HEK293 (cell line): ENCODE data around the gene GMDS.

ENCODE experiments used
- AEBP2 ChIP-seq: fragments of 450-650 bp; formaldehyde crosslinking; IDR thresholded peaks from 2 replicates; pipeline ENCODE4 v1.5.1; 2016; ENCODE audit warnings: missing biosample characterization, missing genetic modification characterization, borderline replicate concordance
- CTCF ChIP-seq: fragments of 450-650 bp; formaldehyde crosslinking; IDR thresholded peaks from 2 replicates; pipeline ENCODE4 v1.5.1; 2016; ENCODE audit warnings: missing biosample characterization, missing genetic modification characterization
- ZNF114 ChIP-seq: fragments of 450-650 bp; formaldehyde crosslinking; IDR thresholded peaks from 2 replicates; pipeline ENCODE4 v1.5.0; 2017; ENCODE audit warnings: missing biosample characterization, missing genetic modification characterization
- ZNF341 ChIP-seq: fragments of 450-650 bp; formaldehyde crosslinking; IDR thresholded peaks from 2 replicates; pipeline ENCODE4; 2016; ENCODE audit warnings: low read depth, missing biosample characterization, missing genetic modification characterization
- ZNF510 ChIP-seq: fragments of 450-650 bp; formaldehyde crosslinking; IDR thresholded peaks from 2 replicates; pipeline ENCODE4 v1.5.1; 2018; ENCODE audit warnings: mild to moderate bottlenecking, missing genetic modification characterization, missing biosample characterization; ENCODE audit not compliant: insufficient replicate concordance
- ZNF558 ChIP-seq: fragments of 450-650 bp; formaldehyde crosslinking; IDR thresholded peaks from 2 replicates; pipeline ENCODE4 v1.5.1; 2016; ENCODE audit warnings: missing biosample characterization, missing genetic modification characterization
- ZNF792 ChIP-seq: fragments of 450-650 bp; formaldehyde crosslinking; IDR thresholded peaks from 2 replicates; pipeline ENCODE4 v1.5.1; 2016; ENCODE audit warnings: missing biosample characterization, missing genetic modification characterization
- TF ChIP-seq, protein P1 (sequence below): fragments of 450-650 bp; formaldehyde crosslinking; conservative IDR thresholded peaks from 2 replicates; pipeline ENCODE4 v1.5.1; 2016; ENCODE audit warnings: low read depth, missing biosample characterization, missing genetic modification characterization
- TF ChIP-seq, protein P2 (sequence below): fragments of 450-650 bp; IDR thresholded peaks from 2 replicates; pipeline ENCODE4 v1.5.1; 2018; ENCODE audit warnings: missing biosample characterization, missing genetic modification characterization
- TF ChIP-seq, protein P3 (sequence below): fragments of 450-650 bp; formaldehyde crosslinking; IDR thresholded peaks from 2 replicates; pipeline ENCODE4 v1.5.1; 2016; ENCODE audit warnings: missing biosample characterization, missing genetic modification characterization

GRCh38 chr6:1815827-1816452, 429.5 kb downstream of the GMDS start:
- TF ChIP-seq ZNF510 (tag by site-specific recombination) = no peak
- no peak for TF ChIP-seq CTCF (tag by site-specific recombination)
- no peak for TF ChIP-seq ZNF114 (tag by site-specific recombination)
- TF ChIP-seq, protein P1, sequence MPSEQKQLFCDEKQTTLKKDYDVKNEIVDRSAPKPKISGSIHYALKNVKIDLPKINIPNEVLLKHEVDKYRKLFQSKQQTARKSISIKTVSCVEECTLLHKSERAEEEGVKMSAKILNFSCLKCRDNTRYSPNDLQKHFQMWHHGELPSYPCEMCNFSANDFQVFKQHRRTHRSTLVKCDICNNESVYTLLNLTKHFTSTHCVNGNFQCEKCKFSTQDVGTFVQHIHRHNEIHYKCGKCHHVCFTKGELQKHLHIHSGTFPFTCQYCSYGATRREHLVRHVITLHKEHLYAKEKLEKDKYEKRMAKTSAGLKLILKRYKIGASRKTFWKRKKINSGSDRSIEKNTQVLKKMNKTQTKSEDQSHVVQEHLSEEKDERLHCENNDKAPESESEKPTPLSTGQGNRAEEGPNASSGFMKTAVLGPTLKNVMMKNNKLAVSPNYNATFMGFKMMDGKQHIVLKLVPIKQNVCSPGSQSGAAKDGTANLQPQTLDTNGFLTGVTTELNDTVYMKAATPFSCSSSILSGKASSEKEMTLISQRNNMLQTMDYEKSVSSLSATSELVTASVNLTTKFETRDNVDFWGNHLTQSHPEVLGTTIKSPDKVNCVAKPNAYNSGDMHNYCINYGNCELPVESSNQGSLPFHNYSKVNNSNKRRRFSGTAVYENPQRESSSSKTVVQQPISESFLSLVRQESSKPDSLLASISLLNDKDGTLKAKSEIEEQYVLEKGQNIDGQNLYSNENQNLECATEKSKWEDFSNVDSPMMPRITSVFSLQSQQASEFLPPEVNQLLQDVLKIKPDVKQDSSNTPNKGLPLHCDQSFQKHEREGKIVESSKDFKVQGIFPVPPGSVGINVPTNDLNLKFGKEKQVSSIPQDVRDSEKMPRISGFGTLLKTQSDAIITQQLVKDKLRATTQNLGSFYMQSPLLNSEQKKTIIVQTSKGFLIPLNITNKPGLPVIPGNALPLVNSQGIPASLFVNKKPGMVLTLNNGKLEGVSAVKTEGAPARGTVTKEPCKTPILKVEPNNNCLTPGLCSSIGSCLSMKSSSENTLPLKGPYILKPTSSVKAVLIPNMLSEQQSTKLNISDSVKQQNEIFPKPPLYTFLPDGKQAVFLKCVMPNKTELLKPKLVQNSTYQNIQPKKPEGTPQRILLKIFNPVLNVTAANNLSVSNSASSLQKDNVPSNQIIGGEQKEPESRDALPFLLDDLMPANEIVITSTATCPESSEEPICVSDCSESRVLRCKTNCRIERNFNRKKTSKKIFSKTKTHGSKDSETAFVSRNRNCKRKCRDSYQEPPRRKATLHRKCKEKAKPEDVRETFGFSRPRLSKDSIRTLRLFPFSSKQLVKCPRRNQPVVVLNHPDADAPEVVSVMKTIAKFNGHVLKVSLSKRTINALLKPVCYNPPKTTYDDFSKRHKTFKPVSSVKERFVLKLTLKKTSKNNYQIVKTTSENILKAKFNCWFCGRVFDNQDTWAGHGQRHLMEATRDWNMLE (tag by site-specific recombination) = no peak
- TF ChIP-seq, protein P2, sequence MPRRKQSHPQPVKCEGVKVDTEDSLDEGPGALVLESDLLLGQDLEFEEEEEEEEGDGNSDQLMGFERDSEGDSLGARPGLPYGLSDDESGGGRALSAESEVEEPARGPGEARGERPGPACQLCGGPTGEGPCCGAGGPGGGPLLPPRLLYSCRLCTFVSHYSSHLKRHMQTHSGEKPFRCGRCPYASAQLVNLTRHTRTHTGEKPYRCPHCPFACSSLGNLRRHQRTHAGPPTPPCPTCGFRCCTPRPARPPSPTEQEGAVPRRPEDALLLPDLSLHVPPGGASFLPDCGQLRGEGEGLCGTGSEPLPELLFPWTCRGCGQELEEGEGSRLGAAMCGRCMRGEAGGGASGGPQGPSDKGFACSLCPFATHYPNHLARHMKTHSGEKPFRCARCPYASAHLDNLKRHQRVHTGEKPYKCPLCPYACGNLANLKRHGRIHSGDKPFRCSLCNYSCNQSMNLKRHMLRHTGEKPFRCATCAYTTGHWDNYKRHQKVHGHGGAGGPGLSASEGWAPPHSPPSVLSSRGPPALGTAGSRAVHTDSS (tag by site-specific recombination) = no peak
- TF ChIP-seq, protein P3, sequence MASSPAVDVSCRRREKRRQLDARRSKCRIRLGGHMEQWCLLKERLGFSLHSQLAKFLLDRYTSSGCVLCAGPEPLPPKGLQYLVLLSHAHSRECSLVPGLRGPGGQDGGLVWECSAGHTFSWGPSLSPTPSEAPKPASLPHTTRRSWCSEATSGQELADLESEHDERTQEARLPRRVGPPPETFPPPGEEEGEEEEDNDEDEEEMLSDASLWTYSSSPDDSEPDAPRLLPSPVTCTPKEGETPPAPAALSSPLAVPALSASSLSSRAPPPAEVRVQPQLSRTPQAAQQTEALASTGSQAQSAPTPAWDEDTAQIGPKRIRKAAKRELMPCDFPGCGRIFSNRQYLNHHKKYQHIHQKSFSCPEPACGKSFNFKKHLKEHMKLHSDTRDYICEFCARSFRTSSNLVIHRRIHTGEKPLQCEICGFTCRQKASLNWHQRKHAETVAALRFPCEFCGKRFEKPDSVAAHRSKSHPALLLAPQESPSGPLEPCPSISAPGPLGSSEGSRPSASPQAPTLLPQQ (tag by site-specific recombination) = no peak
- no peak for TF ChIP-seq AEBP2 (tag by site-specific recombination)
- TF ChIP-seq ZNF558 (tag by site-specific recombination) = no peak
- TF ChIP-seq ZNF341 (tag by site-specific recombination) = no peak
- TF ChIP-seq ZNF792 (tag by site-specific recombination) = no peak
